Endometrial microvascular endothelial cells (primary cell): ENCODE results near the gene LMLN. TPM values are rescaled to one million over a fixed set of nuclear protein-coding genes. Genes with fewer than 3 reads are reported as not detected.
"Not testable (repeated sequence)": the region's sequence is repeated elsewhere in the genome, so short reads cannot be mapped to it uniquely, and the experiment has no call there.

Experiments
- in situ Hi-C: cut with HindIII; loops from 2 replicates; pipeline ENCODE4 v1.10.0; 2017; ENCODE audit warnings: low sequenced_read_pairs, low pct_unique_long_range_greater_than_20kb; ENCODE audit errors: inconsistent ontology term
- total RNA-seq: library from RNA; depleted of rRNA; stranded (reverse); fragments of >200 nt; gene quantifications from one replicate; pipeline ENCODE4 v1.2.3, GENCODE V29; 2015; ENCODE audit errors: inconsistent ontology term

Gene LMLN
- total RNA-seq, 1 donor from 2014 or later, result 3.9 TPM

DNA sequence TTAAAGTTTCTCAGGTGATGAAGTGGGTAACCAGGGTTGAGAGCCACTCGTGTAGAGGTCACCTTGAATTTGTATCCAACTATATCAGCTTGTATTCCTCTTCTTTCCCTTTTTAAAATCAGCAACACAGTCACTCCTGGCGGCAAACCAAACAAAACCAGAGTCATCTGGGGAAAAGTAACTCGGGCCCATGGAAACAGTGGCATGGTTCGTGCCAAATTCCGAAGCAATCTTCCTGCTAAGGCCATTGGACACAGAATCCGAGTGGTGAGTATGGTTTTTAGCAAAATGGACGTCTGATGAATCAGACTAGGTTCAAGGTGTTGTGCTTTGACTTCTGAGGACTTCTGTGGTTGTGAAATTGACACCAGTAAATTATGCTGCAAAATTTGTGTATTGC is 6.1 kb upstream of the LMLN start:
- in situ Hi-C loops, result no loop called here

GRCh38 chr3:197955892-197956477 is 4.0 kb upstream of the LMLN start:
- in situ Hi-C loops, result no loop called here

DNA sequence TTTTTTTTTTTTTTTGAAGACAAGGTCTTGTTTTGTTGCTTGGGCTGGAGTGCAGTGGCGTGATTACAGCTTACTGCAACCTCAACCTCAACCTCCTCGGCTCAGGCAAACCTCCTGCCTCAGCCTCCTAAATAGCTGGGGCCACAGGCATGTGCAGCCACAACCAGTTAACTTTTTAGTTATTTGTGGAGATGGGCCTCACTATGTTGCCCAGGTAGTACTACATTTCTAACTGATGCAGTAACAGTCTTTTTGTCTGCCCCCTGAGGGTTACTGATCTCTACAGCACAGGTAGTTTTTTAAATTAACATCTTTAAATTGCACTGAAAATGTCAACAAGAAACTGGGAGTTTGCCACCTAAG is 3.4 kb upstream of the LMLN start:
- in situ Hi-C loops, result no loop called here

GRCh38 chr3:197957790-197958133 is 2.3 kb upstream of the LMLN start:
- in situ Hi-C loops, result no loop called here

- in situ Hi-C loops, result no loop called here
Measured at GRCh38 chr3:197958346-197958745, 1.7 kb upstream of the LMLN start.

DNA sequence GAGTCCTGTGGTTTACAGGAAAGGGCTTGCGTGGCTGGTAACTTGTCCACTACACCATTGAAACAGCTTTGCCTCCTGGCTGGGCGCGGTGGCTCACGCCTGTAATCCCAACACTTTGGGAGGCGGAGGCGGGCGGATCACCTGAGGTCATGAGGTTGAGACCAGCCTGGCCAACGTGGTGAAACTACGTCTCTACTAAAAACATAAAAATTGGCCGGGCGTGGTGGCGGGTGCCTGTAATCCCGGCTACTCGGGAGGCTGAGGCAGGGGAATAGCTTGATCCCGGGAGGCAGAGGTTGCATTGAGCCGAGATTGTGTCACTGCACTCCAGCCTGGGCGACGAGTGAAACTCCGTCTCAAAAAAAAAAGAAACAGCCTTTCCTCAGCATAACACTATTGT is 1.2 kb upstream of the LMLN start:
- in situ Hi-C loops, result not testable (repeated sequence)

- in situ Hi-C loops, result no loop called here
Measured at GRCh38 chr3:197959500-197959890, 522 bp upstream of the LMLN start.

GRCh38 chr3:197960694-197961581 is 921 bp downstream of the LMLN start:
- in situ Hi-C loops, result no loop called here

- in situ Hi-C loops, result no loop called here
Measured at GRCh38 chr3:197961582-197961945, 1.5 kb downstream of the LMLN start.

- in situ Hi-C loops, result no loop called here
Measured at GRCh38 chr3:197963019-197963637, 3.1 kb downstream of the LMLN start.

- in situ Hi-C loops, result not testable (repeated sequence)
Measured at GRCh38 chr3:197967337-197967989, 7.4 kb downstream of the LMLN start.

DNA sequence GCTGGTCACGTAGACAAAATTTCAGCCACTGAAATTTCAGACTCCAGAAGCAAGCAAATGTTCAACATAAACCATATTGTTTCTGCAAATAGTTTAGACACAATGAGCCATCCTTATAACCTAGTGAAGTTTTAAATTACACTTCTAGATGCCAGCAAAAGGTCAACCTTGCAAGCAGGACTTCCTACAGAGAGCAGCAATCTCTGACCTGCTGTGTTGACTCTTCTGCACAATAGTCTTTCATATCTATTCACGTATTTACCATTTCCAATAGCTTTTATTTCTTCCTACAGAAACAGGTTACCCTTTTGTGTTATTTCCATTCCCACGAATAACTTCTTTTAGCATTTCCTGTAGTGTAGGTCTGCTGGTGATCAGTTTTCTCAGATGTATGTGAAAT is 10.6 kb downstream of the LMLN start:
- in situ Hi-C loops, result no loop called here

- in situ Hi-C loops, result no loop called here
Measured at GRCh38 chr3:197974016-197974415, 14.0 kb downstream of the LMLN start.

GRCh38 chr3:197975311-197975710 is 15.3 kb downstream of the LMLN start:
- in situ Hi-C loops, result no loop called here

- in situ Hi-C loops, result no loop called here
Measured at GRCh38 chr3:197983076-197983475, 23.1 kb downstream of the LMLN start.

DNA sequence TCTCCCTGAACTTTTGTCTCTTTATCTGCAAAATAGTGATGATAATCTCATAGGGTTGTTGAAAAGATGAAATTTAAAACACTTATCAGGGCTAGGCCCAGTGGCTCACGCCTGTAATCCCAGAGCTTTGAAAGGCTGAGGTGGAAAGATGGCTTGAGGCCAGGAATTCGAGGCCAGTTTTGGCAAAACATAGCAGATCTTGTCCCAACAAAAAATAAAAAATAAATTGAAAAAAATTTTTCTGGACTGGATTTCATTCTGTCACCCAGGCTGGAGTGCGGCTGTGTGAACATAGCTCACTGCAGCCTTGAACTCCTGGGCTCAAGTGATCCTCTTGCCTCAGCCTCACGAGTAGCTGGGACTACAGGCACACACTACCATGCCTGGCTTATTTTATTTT is 29.6 kb downstream of the LMLN start:
- in situ Hi-C loops, result no loop called here

GRCh38 chr3:197994736-197995135 is 34.7 kb downstream of the LMLN start:
- in situ Hi-C loops, result no loop called here

GRCh38 chr3:197996855-197997254 is 36.8 kb downstream of the LMLN start:
- in situ Hi-C loops, result no loop called here

DNA sequence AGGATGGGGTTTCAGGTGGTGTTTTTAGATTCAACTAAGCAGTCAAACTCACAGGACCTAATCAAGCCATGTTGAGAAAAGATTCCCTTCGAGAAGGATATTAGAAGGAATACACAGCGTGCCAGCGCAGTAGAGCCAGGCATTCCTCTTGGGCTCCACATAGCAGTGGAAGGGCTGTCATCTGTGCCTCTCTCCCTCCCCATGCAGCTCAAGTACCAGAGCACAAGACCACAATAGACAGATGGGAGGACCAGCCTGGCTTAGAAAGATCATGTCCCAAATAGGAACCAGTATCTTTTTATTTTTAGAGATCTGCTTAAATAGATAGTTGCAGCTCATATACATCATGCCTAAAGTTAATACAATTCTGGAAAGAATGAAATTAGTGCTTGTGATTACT is 37.9 kb downstream of the LMLN start:
- in situ Hi-C loops, result no loop called here

- in situ Hi-C loops, result no loop called here
Measured at GRCh38 chr3:198017090-198017489, 57.1 kb downstream of the LMLN start.
